GM23338 (cell line): ENCODE data around the gene OR5H14. TPM values are rescaled to one million over a fixed set of nuclear protein-coding genes. Genes with fewer than 3 reads are reported as not detected.

Source experiments
- ATAC-seq: fragments of 200-7000 bp; cut with Tn5 transposase; 3 replicates; pipeline ENCODE4 v1.9.1; 2020
- DNase-seq: peaks from one replicate; pipeline ENCODE4 v3.0.0-alpha.2; 2015; ENCODE audit warnings: low spot score
- H2AFZ ChIP-seq: fragments of 200-600 bp; sonication (generic); 2 replicates; pipeline ENCODE4 v1.8.0; 2016; ENCODE audit warnings: antibody characterized with exemption, mild to moderate bottlenecking, moderate library complexity
- H3F3A ChIP-seq: fragments of 200-600 bp; sonication (generic); replicated peaks from 2 replicates; pipeline ENCODE4 v1.8.0; 2017; ENCODE audit warnings: antibody characterized with exemption, mixed run types, low read depth
- H3K27ac ChIP-seq: fragments of 200-600 bp; sonication (generic); 2 replicates; pipeline ENCODE4 v1.6.1; 2016; ENCODE audit warnings: low read depth
- H3K27me3 ChIP-seq: fragments of 200-600 bp; sonication (generic); 2 replicates; pipeline ENCODE4 v1.8.0; 2016; ENCODE audit warnings: mild to moderate bottlenecking, mixed run types, moderate library complexity; ENCODE audit not compliant: insufficient read depth
- H3K36me3 ChIP-seq: fragments of 200-600 bp; sonication (generic); 2 replicates; pipeline ENCODE4 v1.8.0; 2016; ENCODE audit warnings: mild to moderate bottlenecking; ENCODE audit not compliant: insufficient read depth
- H3K4me1 ChIP-seq: fragments of 200-600 bp; sonication (generic); 2 replicates; pipeline ENCODE4 v1.8.0; 2016; ENCODE audit warnings: mild to moderate bottlenecking, moderate library complexity; ENCODE audit not compliant: insufficient read depth
- H3K4me2 ChIP-seq: fragments of 200-600 bp; sonication (generic); 2 replicates; pipeline ENCODE4 v1.7.1; 2017; ENCODE audit warnings: mixed run types
- H3K4me3 ChIP-seq: fragments of 200-600 bp; sonication (generic); 2 replicates; pipeline ENCODE4 v1.6.1; 2016; ENCODE audit warnings: mixed run types
- H3K79me2 ChIP-seq: fragments of 200-600 bp; sonication (generic); replicated peaks from 2 replicates; pipeline ENCODE4 v1.8.0; 2017; ENCODE audit warnings: mild to moderate bottlenecking; ENCODE audit not compliant: insufficient read depth
- H3K9me2 ChIP-seq: fragments of 200-600 bp; sonication (generic); 2 replicates; pipeline ENCODE4 v1.8.0; 2017; ENCODE audit not compliant: insufficient read depth
- H4K20me1 ChIP-seq: fragments of 200-600 bp; sonication (generic); replicated peaks from 2 replicates; pipeline ENCODE4 v1.8.0; 2017; ENCODE audit warnings: mild to moderate bottlenecking; ENCODE audit not compliant: insufficient read depth
- H3K27ac Mint-ChIP-seq: 2 replicates; pipeline ENCODE4 v1.8.0; 2020; ENCODE audit warnings: inconsistent platforms, mild to moderate bottlenecking, moderate library complexity, mixed read lengths
- H3K27me3 Mint-ChIP-seq: 3 replicates; pipeline ENCODE4 v1.8.0; 2022; ENCODE audit warnings: low read depth, mild to moderate bottlenecking, moderate library complexity, mixed read lengths, inconsistent platforms; ENCODE audit not compliant: insufficient read depth, poor library complexity
- H3K36me3 Mint-ChIP-seq: 3 replicates; pipeline ENCODE4 v1.8.0; 2021; ENCODE audit warnings: low read depth, mild to moderate bottlenecking, inconsistent platforms, moderate library complexity, mixed read lengths
- H3K4me1 Mint-ChIP-seq: 3 replicates; pipeline ENCODE4 v1.8.0; 2020; ENCODE audit warnings: mild to moderate bottlenecking, inconsistent platforms, mixed read lengths
- H3K4me3 Mint-ChIP-seq: 3 replicates; pipeline ENCODE4 v1.8.0; 2021; ENCODE audit warnings: moderate library complexity, mild to moderate bottlenecking, inconsistent platforms, mixed read lengths
- H3K9me3 Mint-ChIP-seq: 3 replicates; pipeline ENCODE4 v1.8.0; 2020; ENCODE audit warnings: moderate library complexity, mild to moderate bottlenecking, inconsistent platforms, mixed read lengths
- EZH2 ChIP-seq: fragments of 200-600 bp; sonication (generic); IDR thresholded peaks from one replicate; pipeline ENCODE4 v1.8.0; 2017; ENCODE audit warnings: antibody characterized with exemption, mild to moderate bottlenecking, low read depth; ENCODE audit not compliant: unreplicated experiment
- EZH2phosphoT487 ChIP-seq: fragments of 200-600 bp; sonication (generic); IDR thresholded peaks from one replicate; pipeline ENCODE4 v1.8.1; 2018; ENCODE audit warnings: antibody characterized with exemption; ENCODE audit not compliant: unreplicated experiment
- NANOG ChIP-seq: IDR thresholded peaks from 2 replicates; pipeline ENCODE4 v1.6.1; 2016; ENCODE audit warnings: antibody characterized with exemption, borderline replicate concordance
- STAT1 ChIP-seq: IDR thresholded peaks from one replicate; pipeline ENCODE4 v1.6.1; 2016; ENCODE audit warnings: antibody characterized with exemption; ENCODE audit not compliant: unreplicated experiment
- polyA plus RNA-seq: library from polyadenylated mRNA; unstranded; fragments of >200 nt; fragmentation: Nextera tagmentation; extraction: Ambion mirVana; gene quantifications from 2 replicates; pipeline ENCODE4 v1.2.1, GENCODE V29; 2016
- total RNA-seq: library from RNA; depleted of rRNA; stranded (reverse); fragments of >200 nt; shearing (Covaris generic); gene quantifications from 2 replicates; pipeline ENCODE4 v1.2.3, GENCODE V29; 2014
- TF ChIP-seq, protein P1 (sequence below): IDR thresholded peaks from 2 replicates; pipeline ENCODE4 v1.6.1; 2016; ENCODE audit warnings: antibody characterized with exemption
- TF ChIP-seq, protein P2 (sequence below): IDR thresholded peaks from one replicate; pipeline ENCODE4 v1.6.1; 2018; ENCODE audit warnings: antibody characterized with exemption; ENCODE audit not compliant: unreplicated experiment
- TF ChIP-seq, protein P3 (sequence below), 2 experiments: fragments of 200-600 bp in 1 of 2; sonication (generic) in 1 of 2; conservative IDR thresholded peaks; 2 replicates each; pipeline versions ENCODE4 v1.5.1 to v1.6.1; 2016 to 2017; ENCODE audit warnings: antibody characterized with exemption in 2 of 2, low read depth in 2 of 2, mild to moderate bottlenecking in 2 of 2, moderate library complexity in 1 of 2
- TF ChIP-seq, protein P4 (sequence below): fragments of 250-450 bp; sonication (Bioruptor Pico); IDR thresholded peaks from 2 replicates; pipeline ENCODE4 v1.5.0; 2020; ENCODE audit warnings: mild to moderate bottlenecking, moderate library complexity

OR5H14 gene
- total and polyA plus RNA-seq, 2 experiments from 2014 or later = 0.05 TPM; not detected in 1

DNA sequence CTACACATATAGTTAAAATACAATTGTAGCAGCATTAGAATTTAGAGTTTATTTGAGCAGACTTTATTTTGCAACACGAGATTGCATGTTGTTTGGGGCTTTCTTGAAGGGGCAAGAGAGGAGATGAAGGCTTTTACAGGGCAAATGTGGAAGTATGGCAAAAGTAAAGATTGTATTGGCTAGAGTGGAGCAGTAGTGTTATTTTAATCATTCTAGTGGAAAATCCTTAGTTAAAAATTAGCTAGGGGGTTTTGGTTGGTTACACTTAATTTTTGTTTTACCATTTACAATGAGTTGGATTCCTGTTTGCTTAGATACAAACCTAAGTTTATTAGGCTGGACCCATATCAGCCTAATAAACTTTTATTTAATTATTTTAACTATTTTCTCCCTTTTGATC lies 23.8 kb downstream of the OR5H14 start:
- Mint-ChIP-seq H3K4me1 (no peaks in the 10 kb centered on the region), H3K4me3 (no peak overlapping the region), H3K9me3 (peaks cover 46% of the 10 kb centered on the region), H3K36me3 (peaks cover 34% of the 10 kb centered on the region), H3K27ac (no peak overlapping the region), H3K27me3 (peaks cover 7% of the 10 kb centered on the region)
- no peak overlapping the region for H3K27ac ChIP-seq
- no peaks in the 10 kb centered on the region for H3K79me2 ChIP-seq
- ATAC-seq = no peak
- no peaks in the 10 kb centered on the region for H3F3A ChIP-seq
- TF ChIP-seq, protein P1, sequence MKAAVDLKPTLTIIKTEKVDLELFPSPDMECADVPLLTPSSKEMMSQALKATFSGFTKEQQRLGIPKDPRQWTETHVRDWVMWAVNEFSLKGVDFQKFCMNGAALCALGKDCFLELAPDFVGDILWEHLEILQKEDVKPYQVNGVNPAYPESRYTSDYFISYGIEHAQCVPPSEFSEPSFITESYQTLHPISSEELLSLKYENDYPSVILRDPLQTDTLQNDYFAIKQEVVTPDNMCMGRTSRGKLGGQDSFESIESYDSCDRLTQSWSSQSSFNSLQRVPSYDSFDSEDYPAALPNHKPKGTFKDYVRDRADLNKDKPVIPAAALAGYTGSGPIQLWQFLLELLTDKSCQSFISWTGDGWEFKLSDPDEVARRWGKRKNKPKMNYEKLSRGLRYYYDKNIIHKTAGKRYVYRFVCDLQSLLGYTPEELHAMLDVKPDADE = no peak
- TF ChIP-seq EZH2 = no peak
- no peak for TF ChIP-seq EZH2phosphoT487
- TF ChIP-seq, protein P2, sequence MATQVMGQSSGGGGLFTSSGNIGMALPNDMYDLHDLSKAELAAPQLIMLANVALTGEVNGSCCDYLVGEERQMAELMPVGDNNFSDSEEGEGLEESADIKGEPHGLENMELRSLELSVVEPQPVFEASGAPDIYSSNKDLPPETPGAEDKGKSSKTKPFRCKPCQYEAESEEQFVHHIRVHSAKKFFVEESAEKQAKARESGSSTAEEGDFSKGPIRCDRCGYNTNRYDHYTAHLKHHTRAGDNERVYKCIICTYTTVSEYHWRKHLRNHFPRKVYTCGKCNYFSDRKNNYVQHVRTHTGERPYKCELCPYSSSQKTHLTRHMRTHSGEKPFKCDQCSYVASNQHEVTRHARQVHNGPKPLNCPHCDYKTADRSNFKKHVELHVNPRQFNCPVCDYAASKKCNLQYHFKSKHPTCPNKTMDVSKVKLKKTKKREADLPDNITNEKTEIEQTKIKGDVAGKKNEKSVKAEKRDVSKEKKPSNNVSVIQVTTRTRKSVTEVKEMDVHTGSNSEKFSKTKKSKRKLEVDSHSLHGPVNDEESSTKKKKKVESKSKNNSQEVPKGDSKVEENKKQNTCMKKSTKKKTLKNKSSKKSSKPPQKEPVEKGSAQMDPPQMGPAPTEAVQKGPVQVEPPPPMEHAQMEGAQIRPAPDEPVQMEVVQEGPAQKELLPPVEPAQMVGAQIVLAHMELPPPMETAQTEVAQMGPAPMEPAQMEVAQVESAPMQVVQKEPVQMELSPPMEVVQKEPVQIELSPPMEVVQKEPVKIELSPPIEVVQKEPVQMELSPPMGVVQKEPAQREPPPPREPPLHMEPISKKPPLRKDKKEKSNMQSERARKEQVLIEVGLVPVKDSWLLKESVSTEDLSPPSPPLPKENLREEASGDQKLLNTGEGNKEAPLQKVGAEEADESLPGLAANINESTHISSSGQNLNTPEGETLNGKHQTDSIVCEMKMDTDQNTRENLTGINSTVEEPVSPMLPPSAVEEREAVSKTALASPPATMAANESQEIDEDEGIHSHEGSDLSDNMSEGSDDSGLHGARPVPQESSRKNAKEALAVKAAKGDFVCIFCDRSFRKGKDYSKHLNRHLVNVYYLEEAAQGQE = no peak
- TF ChIP-seq STAT1 = no peak
- TF ChIP-seq, protein P3, sequence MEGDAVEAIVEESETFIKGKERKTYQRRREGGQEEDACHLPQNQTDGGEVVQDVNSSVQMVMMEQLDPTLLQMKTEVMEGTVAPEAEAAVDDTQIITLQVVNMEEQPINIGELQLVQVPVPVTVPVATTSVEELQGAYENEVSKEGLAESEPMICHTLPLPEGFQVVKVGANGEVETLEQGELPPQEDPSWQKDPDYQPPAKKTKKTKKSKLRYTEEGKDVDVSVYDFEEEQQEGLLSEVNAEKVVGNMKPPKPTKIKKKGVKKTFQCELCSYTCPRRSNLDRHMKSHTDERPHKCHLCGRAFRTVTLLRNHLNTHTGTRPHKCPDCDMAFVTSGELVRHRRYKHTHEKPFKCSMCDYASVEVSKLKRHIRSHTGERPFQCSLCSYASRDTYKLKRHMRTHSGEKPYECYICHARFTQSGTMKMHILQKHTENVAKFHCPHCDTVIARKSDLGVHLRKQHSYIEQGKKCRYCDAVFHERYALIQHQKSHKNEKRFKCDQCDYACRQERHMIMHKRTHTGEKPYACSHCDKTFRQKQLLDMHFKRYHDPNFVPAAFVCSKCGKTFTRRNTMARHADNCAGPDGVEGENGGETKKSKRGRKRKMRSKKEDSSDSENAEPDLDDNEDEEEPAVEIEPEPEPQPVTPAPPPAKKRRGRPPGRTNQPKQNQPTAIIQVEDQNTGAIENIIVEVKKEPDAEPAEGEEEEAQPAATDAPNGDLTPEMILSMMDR (conservative IDR thresholded peaks at IDR 0.05; ENCODE audit: low read depth in 2 of 2) = no peak
- no peak for TF ChIP-seq NANOG
- TF ChIP-seq, protein P4, sequence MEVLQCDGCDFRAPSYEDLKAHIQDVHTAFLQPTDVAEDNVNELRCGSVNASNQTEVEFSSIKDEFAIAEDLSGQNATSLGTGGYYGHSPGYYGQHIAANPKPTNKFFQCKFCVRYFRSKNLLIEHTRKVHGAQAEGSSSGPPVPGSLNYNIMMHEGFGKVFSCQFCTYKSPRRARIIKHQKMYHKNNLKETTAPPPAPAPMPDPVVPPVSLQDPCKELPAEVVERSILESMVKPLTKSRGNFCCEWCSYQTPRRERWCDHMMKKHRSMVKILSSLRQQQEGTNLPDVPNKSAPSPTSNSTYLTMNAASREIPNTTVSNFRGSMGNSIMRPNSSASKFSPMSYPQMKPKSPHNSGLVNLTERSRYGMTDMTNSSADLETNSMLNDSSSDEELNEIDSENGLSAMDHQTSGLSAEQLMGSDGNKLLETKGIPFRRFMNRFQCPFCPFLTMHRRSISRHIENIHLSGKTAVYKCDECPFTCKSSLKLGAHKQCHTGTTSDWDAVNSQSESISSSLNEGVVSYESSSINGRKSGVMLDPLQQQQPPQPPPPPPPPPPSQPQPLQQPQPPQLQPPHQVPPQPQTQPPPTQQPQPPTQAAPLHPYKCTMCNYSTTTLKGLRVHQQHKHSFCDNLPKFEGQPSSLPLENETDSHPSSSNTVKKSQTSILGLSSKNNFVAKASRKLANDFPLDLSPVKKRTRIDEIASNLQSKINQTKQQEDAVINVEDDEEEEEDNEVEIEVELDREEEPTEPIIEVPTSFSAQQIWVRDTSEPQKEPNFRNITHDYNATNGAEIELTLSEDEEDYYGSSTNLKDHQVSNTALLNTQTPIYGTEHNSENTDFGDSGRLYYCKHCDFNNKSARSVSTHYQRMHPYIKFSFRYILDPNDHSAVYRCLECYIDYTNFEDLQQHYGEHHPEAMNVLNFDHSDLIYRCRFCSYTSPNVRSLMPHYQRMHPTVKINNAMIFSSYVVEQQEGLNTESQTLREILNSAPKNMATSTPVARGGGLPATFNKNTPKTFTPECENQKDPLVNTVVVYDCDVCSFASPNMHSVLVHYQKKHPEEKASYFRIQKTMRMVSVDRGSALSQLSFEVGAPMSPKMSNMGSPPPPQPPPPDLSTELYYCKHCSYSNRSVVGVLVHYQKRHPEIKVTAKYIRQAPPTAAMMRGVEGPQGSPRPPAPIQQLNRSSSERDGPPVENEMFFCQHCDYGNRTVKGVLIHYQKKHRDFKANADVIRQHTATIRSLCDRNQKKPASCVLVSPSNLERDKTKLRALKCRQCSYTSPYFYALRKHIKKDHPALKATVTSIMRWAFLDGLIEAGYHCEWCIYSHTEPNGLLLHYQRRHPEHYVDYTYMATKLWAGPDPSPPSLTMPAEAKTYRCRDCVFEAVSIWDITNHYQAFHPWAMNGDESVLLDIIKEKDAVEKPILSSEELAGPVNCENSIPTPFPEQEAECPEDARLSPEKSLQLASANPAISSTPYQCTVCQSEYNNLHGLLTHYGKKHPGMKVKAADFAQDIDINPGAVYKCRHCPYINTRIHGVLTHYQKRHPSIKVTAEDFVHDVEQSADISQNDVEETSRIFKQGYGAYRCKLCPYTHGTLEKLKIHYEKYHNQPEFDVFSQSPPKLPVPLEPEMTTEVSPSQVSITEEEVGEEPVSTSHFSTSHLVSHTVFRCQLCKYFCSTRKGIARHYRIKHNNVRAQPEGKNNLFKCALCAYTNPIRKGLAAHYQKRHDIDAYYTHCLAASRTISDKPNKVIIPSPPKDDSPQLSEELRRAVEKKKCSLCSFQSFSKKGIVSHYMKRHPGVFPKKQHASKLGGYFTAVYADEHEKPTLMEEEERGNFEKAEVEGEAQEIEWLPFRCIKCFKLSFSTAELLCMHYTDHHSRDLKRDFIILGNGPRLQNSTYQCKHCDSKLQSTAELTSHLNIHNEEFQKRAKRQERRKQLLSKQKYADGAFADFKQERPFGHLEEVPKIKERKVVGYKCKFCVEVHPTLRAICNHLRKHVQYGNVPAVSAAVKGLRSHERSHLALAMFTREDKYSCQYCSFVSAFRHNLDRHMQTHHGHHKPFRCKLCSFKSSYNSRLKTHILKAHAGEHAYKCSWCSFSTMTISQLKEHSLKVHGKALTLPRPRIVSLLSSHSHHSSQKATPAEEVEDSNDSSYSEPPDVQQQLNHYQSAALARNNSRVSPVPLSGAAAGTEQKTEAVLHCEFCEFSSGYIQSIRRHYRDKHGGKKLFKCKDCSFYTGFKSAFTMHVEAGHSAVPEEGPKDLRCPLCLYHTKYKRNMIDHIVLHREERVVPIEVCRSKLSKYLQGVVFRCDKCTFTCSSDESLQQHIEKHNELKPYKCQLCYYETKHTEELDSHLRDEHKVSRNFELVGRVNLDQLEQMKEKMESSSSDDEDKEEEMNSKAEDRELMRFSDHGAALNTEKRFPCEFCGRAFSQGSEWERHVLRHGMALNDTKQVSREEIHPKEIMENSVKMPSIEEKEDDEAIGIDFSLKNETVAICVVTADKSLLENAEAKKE (CRISPR knock-in tag) = no peak
- peaks cover 5% of the 10 kb centered on the region; the same call in 1 of the 2 replicates for H3K9me2 ChIP-seq
- H2AFZ ChIP-seq = no peak overlapping the region
- H3K27me3 ChIP-seq = no peaks in the 10 kb centered on the region
- 0 out of 2 replicates have a peak, but pooled peaks cover 5% of the 10 kb centered on the region for H3K36me3 ChIP-seq
- no peak overlapping the region for H3K4me2 ChIP-seq
- H3K4me3 ChIP-seq = no peak overlapping the region
- H4K20me1 ChIP-seq = no peaks in the 10 kb centered on the region
- no peaks in the 10 kb centered on the region for H3K4me1 ChIP-seq
- DNase-seq = no peak
